HG02798 (cell line): ENCODE measurements around the gene SMIM35.

Experiments used
- ATAC-seq: cut with Tn5 transposase; IDR thresholded peaks from one replicate; pipeline ENCODE4 v1.9.1; 2021; ENCODE audit warnings: mild to moderate bottlenecking; ENCODE audit not compliant: unreplicated experiment, poor library complexity

Gene SMIM35

DNA sequence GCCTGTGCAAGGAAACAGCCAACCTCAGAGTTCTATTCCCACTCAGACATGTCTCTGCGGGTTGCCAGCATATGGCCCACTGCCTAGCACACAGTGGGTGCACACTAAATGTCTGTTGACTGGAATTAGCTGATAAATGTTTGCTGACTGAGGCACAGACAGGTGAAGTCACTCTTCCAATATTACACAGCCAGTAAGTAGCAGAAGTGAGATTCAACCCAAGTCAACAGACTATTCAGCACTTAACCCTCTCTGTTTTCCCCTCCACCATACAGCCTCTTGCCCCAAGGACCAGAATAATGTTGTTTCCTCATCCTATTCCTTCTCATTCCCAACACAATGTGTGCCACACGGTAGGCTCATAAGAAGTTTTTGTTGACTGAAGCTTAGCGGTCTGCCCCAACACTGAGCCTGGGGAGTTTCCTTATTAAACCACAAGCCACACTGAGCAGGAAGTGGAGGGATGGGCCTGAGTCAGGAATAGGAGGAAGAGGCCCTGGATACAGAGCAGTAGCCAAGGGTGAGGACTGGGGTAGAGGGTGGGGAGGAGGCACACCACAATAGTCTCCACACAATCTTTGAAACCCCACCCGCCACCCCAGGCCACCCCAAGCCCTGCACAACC, 116.3 kb downstream of the SMIM35 start:
- ATAC-seq: no peak

- no peak for ATAC-seq
These were observed 117.4 kb downstream of the SMIM35 start for GRCh38 chr11:117969160-117969991.

GRCh38 chr11:117966908-117967307, 119.9 kb downstream of the SMIM35 start:
- ATAC-seq: no peak

GRCh38 chr11:117962826-117963225, 123.9 kb downstream of the SMIM35 start:
- no peak for ATAC-seq

DNA sequence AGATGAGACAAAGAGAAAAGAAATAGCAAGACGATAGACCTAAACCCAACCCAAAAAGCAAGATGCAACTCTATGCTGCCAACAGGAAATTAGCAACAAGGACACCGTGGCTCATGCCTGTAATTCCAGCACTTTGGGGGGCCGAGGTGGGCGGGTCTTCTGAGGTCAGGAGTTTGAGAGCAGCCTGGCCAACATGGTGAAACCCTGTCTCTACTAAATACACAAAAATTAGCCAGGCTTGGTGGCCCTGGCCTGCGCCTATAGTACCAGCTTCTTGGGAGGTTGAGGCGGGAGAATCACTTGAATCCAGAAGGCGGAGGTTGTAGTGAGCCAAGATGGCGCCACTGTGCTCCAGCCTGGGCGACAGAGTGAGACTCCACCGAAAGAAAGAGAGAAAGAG, 124.9 kb downstream of the SMIM35 start:
- no peak for ATAC-seq

DNA sequence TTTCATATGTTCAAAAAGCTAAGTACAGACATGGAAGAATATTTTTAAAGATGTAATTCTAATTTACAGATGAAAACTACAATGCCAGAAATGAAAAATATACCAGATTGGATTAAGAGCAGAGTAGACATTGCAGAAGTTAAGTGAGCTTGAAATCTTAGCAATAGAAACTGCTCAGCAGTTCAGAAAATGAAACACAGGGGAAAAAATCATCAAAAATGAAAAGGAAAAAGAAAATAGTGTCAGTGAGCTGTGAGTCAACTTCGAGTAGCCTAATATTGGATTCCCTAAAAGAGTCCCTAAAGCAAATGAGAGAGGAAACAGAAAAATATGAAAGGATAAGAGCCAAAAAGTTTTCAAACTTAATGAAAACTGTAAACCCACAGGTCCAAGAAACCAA, 126.4 kb downstream of the SMIM35 start:
- ATAC-seq: no peak

GRCh38 chr11:117959438-117960149, 127.2 kb downstream of the SMIM35 start:
- no peak for ATAC-seq

DNA sequence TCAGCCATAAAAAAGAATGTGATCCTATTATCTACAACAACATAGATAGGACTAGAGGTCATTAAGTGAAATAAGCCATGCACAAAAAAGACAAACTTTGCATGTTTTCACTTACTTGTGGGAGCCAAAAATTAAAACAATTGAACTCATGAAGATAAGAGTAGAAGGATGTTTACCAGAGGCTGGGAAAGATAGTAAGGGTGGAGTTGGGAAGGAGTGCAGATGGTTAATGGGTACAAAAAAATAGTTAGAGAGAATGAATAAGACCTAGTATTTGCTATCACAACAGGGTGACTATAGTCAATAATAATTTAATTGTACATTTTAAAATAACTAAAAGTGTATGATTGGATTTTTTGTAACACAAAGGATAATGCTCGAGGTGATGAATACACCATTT, 127.8 kb downstream of the SMIM35 start:
- no peak for ATAC-seq
